PFSK-1 (cell line): Measurements from ENCODE around the gene ANKS3.

ENCODE experiments used
- FOXP2 ChIP-seq: optimal IDR thresholded peaks from 2 replicates; pipeline ENCODE3; 2011; ENCODE audit warnings: borderline replicate concordance, control low read depth, inconsistent platforms; ENCODE audit not compliant: insufficient read depth; ENCODE audit errors: extremely low read length, extremely low read depth
- POLR2AphosphoS5 ChIP-seq: IDR thresholded peaks from 2 replicates; pipeline ENCODE4 v1.6.1; 2012; ENCODE audit warnings: low read depth, mild to moderate bottlenecking, control low read depth, low read length, moderate library complexity
- SIN3A ChIP-seq: IDR thresholded peaks from 2 replicates; pipeline ENCODE4 v1.6.1; 2012; ENCODE audit warnings: mild to moderate bottlenecking, low read length, moderate library complexity, borderline replicate concordance; ENCODE audit not compliant: insufficient read depth
- TAF1 ChIP-seq: IDR thresholded peaks from 2 replicates; pipeline ENCODE4 v1.6.1; 2012; ENCODE audit warnings: low read length, control low read depth, borderline replicate concordance; ENCODE audit not compliant: insufficient read depth
- TF ChIP-seq, protein P1 (sequence below), 2 experiments: IDR thresholded peaks; 2 replicates each; pipeline versions ENCODE4 v1.6.1 to v1.8.0; 2011 to 2012; ENCODE audit warnings: low read depth in 2 of 2, low read length in 2 of 2, control low read depth in 1 of 2, inconsistent platforms in 1 of 2, mild to moderate bottlenecking in 1 of 2, moderate library complexity in 1 of 2; ENCODE audit not compliant: insufficient read depth in 1 of 2

DNA sequence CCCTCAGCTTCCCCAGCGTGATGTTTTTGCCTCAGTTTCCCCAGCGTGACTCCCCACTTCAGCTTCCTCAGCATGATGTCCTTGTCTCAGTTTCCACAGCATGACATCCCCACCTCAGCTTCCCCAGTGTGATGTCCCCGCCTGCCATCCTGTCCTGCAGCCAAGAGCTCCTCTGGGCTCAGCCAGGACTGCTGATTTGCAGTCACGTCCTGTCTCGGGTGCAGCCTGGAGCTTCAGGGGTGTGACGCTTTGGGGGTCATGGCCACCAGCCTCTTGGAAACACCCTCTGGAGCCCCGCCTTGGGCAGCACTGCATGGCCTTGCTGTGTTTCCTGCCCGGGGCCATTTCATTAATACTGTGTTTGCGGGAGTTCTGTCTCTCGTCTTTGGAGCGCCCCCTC lies 57.2 kb downstream of the ANKS3 start:
- TF ChIP-seq TAF1 (no peak), POLR2AphosphoS5 (no peak), SIN3A (no peak), FOXP2 (no peak)
- TF ChIP-seq, protein P1, sequence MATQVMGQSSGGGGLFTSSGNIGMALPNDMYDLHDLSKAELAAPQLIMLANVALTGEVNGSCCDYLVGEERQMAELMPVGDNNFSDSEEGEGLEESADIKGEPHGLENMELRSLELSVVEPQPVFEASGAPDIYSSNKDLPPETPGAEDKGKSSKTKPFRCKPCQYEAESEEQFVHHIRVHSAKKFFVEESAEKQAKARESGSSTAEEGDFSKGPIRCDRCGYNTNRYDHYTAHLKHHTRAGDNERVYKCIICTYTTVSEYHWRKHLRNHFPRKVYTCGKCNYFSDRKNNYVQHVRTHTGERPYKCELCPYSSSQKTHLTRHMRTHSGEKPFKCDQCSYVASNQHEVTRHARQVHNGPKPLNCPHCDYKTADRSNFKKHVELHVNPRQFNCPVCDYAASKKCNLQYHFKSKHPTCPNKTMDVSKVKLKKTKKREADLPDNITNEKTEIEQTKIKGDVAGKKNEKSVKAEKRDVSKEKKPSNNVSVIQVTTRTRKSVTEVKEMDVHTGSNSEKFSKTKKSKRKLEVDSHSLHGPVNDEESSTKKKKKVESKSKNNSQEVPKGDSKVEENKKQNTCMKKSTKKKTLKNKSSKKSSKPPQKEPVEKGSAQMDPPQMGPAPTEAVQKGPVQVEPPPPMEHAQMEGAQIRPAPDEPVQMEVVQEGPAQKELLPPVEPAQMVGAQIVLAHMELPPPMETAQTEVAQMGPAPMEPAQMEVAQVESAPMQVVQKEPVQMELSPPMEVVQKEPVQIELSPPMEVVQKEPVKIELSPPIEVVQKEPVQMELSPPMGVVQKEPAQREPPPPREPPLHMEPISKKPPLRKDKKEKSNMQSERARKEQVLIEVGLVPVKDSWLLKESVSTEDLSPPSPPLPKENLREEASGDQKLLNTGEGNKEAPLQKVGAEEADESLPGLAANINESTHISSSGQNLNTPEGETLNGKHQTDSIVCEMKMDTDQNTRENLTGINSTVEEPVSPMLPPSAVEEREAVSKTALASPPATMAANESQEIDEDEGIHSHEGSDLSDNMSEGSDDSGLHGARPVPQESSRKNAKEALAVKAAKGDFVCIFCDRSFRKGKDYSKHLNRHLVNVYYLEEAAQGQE (IDR thresholded peaks at IDR 0.05; ENCODE audit: insufficient read depth in 1 of 2, low read depth in 2 of 2, low read length in 2 of 2) = no peak
